ENCODE data around the gene ARMC2. TPM values are rescaled to one million over a fixed set of nuclear protein-coding genes. Genes with fewer than 3 reads are reported as not detected.
"Not testable (repeated sequence)": the region's sequence is repeated elsewhere in the genome, so short reads cannot be mapped to it uniquely, and the experiment has no call there.

The ARMC2 gene
- total RNA-seq, 1 experiment from 2014 or later = 1.8 TPM

DNA sequence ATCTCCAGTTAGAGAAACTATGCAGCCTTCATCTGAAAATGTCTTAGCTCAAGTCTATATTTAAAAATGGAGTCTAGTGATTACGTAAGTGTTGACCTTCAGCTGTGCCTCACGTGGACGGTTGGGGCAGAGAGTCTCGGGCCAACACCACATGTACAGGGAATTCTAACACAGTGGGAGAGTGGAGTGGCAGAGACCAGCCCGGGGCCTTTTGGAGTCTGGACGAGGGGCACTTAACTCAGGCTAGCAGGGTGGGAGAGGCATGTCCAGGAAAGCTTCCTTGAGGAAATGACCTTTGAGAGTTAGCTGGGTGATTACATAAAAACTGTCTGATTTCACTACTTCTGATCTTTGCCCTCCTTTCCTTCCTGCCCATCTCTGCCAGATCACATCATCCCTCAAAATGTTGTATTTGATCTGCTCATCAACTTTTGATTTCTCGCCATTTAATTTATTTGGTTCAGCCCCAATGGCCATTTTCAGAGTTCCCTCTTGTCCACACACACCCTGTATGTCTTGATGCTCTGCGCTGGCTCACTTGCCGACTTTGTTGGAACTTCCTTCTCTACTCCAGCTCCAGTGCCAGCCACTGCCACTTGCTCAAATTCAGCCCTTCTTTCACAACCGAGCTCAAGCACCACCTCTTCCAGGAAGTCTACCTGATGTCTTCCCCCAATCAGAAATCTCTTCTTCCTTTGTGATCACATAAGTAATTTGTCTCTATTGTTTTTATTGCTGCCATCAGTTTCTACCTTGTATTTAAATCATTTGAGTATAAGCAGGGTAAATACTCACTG lies 2.6 kb downstream of the ARMC2 start:
- DNase-seq = no peak
- H3K9me3 ChIP-seq = no peaks in the 10 kb centered on the region
- no peaks in the 10 kb centered on the region for H3K27me3 ChIP-seq
- no peak overlapping the region for H3K4me3 ChIP-seq
- H3K36me3 ChIP-seq = peaks cover 7% of the 10 kb centered on the region

DNA sequence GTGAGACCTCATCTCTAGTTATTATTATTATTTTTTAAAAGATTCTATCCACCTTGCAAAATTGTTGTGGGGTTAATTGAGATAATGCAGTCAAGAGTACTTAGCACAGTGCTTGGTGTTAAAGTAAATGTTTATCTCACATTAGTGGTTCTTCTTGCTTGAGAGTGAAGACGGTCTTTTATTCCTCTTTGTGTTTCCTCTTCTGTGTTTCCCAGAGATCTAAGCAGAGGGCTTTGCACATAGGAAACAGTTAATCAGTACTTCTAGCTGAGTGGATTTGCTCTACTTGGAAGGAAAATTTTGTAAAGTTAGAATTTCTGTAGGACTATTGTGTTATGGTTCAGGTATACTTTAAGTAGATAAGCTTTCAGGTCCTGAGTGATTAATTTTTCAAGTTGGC lies 3.5 kb downstream of the ARMC2 start:
- Histone ChIP-seq H3K4me3 (no peak overlapping the region), H3K9me3 (no peaks in the 10 kb centered on the region), H3K27me3 (no peaks in the 10 kb centered on the region), H3K36me3 (peaks cover 10% of the 10 kb centered on the region)
- DNase-seq = no peak

DNA sequence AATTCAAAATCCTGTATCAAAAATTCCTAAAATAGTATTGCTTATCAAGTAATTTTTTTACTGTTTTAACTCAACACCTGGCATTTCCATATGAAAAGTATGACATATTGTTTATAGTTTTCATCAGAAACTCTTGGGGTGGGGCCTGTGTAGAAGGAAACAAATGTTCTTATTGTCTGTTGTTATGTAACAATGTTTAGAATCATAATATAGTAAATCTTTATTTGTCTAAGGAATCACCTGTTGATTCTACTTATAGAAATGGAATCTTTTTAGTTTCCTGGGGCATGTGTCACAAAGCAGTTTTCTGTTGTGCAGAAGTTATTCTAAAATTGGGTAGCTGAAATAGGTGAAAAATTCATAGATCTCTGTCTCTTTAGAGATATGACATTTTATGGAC lies 4.9 kb downstream of the ARMC2 start:
- DNase-seq = no peak
- Histone ChIP-seq H3K4me3 (no peak overlapping the region), H3K9me3 (no peaks in the 10 kb centered on the region), H3K27me3 (no peaks in the 10 kb centered on the region), H3K36me3 (peaks cover 12% of the 10 kb centered on the region)

DNA sequence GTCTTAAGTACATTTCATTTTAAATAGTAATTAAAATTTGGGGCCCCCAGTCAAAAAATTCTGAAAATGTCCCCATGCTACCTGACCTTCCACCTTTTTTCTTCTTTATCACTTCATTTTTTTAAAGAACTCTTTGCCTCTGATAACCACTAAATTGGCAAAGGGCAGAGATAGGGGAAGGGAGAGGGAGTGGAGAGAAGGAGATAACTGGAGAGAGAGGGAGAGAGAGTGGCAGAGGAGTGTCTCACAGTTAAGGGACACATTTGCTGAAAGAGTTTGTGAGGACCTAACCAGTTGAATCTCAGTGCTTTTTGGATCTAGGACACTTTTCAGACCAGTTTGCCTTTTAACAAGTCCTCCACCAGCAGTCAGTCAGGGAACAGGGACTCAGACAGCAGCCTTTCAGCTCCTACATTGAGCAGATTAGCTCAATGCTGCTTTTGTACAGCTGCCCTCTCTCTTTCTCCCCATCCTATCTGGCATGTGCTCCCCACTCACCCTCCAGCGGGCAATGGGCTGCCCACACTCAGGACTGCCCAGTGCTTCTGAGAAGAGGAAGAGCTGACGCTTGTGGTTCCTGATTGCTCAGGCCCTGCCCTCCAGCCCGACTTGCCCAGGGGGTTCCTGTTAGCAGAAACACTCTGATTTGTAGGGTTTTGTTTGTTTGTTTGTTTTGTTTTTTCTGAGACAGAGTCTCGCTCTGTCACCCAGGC lies 14.4 kb downstream of the ARMC2 start:
- no peaks in the 10 kb centered on the region; the same call in 1 of the 2 replicates for H3K36me3 ChIP-seq
- H3K4me3 ChIP-seq = no peak overlapping the region
- no peaks in the 10 kb centered on the region for H3K27me3 ChIP-seq
- no peaks in the 10 kb centered on the region for H3K9me3 ChIP-seq
- DNase-seq = no peak

DNA sequence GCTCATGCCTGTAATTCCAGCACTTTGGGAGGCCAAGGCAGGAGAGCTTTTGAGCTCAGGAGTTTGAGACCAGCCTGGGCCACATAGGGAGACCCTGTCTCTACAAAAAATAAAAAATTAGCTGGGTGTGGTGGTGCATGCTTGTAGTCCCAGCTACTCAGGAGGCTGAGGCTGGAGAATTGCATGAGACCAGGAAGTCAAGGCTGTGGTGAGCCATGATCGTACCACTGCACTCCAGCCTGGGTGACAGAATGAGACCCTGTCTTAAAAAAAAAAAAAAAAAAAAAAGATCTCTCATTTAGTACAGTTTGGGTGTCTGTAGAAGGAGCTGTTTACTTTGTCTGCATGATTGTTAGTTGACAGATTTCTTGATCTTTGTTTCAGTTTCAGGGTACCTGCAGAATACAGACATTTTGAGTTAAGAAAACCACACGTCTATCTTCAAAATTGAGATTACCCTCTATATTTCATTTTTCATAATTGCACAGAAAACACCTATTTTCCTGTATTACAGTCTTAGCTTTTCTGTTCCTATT lies 17.6 kb downstream of the ARMC2 start:
- H3K27me3 ChIP-seq, DNase-seq, H3K4me3 ChIP-seq, H3K9me3 ChIP-seq, H3K36me3 ChIP-seq: not testable (repeated sequence)

DNA sequence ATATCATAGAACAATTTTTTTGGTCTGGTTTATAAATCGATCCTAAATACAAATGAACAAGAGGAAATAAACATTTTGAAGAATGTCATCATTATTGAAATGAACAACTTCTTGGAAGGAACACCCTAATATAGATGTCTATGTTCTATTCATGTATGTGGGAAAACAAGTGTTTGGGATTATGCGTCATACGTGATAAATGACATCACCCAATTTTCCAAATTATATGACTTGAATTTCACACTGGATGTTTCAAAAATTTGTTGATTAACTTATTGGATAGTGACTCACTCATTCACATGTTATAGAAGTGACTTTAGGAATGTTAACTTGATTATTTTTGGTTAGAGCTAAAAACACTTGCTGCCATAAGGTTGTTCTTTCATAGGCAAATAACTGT lies 18.6 kb downstream of the ARMC2 start:
- no peak for DNase-seq
- Histone ChIP-seq H3K4me3 (no peak overlapping the region), H3K27me3 (no peaks in the 10 kb centered on the region), H3K36me3 (no peaks in the 10 kb centered on the region), H3K9me3 (no peaks in the 10 kb centered on the region)

DNA sequence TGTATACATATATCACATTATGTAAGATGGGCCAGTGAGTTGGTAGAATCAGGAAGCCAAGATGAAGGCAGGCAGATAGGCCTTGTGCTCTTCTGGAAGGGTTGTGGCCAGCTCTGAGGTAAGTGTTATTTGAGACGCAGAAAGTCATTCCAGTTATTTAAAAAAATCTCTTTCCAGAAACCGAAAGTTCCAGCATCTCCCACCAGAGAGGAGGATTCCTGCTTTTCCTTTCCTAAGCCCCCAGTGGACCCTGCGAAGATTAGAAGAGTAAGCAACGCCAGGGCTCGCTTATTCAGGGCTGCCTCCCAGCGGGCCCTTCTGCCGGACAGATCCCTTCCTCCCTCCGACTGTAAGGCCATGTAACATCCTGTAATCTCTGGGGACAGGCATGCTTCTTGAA lies 20.4 kb downstream of the ARMC2 start:
- no peak for DNase-seq
- no peaks in the 10 kb centered on the region for H3K27me3 ChIP-seq
- no peak overlapping the region for H3K4me3 ChIP-seq
- H3K9me3 ChIP-seq = no peaks in the 10 kb centered on the region
- H3K36me3 ChIP-seq = no peaks in the 10 kb centered on the region

DNA sequence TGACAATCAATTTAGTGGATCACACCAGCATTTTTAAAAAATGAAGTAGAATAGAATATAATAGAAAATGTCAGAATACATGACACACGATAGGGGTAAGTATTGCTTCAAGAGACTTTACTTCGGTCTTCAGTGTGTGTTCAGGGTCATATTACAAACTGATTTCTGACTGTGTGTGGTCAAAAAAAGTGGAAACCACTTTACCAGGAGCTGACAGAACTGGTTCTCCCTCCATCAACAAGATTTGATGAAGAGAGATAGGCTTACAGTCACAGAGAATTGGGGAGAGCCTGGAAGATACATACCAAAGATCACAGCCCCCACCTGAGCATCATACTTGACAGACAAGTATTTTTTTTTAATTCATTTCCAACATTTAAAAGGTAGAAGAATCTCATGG lies 21.7 kb downstream of the ARMC2 start:
- H3K27me3 ChIP-seq = no peaks in the 10 kb centered on the region
- H3K9me3 ChIP-seq = no peaks in the 10 kb centered on the region
- no peak for DNase-seq
- no peaks in the 10 kb centered on the region for H3K36me3 ChIP-seq
- H3K4me3 ChIP-seq = no peak overlapping the region

DNA sequence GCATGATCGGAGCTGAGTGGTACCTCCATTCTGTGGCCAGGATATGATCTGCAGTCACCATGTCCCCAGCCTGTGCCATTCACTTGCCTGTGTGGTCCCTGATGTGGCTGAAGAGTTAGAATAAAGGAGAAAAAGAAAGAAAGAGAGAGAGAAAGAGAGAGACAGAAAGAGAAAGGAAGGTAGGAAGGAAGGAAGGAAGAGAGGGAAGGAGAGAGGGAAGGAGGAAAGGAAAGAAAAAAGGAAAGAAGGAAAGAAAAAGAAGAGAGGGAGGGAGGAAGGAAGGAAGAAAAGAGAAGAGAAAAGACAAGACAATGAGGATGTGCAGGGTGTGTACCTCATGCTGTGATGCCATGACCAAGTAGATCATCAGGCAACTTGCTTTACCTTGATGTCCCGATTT lies 22.1 kb downstream of the ARMC2 start:
- Histone ChIP-seq H3K27me3 (no peaks in the 10 kb centered on the region), H3K36me3 (no peaks in the 10 kb centered on the region), H3K4me3 (no peak overlapping the region), H3K9me3 (no peaks in the 10 kb centered on the region)
- no peak for DNase-seq

DNA sequence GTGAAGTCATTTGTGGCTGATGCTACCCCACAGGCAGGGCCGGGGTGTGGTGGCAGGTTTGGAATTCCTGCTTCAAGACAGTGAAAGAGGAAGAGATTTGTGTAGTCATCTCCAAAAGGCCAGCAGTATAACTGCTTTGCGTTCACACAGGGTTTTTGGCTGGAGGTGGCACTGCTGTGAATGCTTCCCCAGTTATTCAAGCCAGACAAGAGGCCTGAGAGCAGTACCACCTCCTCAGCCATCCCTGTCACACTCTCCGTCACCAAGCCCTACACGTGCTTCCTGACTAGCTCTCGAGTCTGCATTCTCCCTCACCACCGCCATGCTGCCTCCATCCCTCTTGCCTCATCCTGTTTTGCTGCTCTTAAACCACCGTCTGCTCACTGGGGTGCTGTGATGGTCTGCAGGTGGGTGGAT lies 23.9 kb downstream of the ARMC2 start:
- H3K9me3 ChIP-seq = no peaks in the 10 kb centered on the region
- DNase-seq = no peak
- H3K4me3 ChIP-seq = no peak overlapping the region
- no peaks in the 10 kb centered on the region for H3K27me3 ChIP-seq
- no peaks in the 10 kb centered on the region for H3K36me3 ChIP-seq

DNA sequence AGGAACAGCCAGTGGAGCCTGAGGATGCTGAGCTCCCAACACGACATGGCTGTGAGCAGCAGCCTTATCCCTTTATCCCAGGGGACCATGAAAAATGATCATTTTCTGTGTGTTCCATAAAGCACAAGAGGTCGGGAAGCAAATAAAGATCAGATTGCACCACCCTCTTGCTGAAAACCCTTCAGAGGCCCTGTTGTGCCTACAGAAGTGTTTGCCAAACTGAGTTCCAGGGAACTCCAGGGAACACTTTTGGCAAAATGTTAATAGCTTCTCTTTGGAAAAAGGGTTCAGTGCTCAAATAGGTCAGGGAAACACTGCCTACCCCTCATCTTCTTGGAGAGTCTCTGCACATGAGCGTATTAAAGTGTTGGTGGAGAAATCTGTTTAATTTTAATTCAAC lies 24.4 kb downstream of the ARMC2 start:
- DNase-seq = no peak
- Histone ChIP-seq H3K9me3 (no peaks in the 10 kb centered on the region), H3K4me3 (no peak overlapping the region), H3K36me3 (no peaks in the 10 kb centered on the region), H3K27me3 (no peaks in the 10 kb centered on the region)

DNA sequence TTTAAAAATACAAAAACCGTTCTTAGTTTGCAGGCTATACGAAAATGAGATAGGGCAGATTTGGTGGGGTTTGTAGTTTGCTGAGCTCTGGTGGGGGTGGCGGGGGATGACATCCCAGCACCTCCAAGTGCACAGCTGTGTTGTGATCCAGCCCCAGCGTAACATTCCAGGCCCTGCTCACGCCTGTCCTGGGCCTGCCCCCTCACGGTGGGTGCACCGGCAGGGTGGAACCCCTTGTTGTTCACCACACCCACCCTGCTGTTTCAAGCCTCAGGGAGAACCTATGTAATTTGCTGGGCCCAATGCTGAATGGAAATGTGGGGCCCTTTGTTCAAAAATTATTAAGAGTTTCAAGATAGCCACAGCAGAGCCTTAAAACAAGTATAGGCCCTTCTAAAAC lies 25.0 kb downstream of the ARMC2 start:
- Histone ChIP-seq H3K9me3 (no peaks in the 10 kb centered on the region), H3K36me3 (no peaks in the 10 kb centered on the region), H3K4me3 (no peak overlapping the region), H3K27me3 (no peaks in the 10 kb centered on the region)
- no peak for DNase-seq

DNA sequence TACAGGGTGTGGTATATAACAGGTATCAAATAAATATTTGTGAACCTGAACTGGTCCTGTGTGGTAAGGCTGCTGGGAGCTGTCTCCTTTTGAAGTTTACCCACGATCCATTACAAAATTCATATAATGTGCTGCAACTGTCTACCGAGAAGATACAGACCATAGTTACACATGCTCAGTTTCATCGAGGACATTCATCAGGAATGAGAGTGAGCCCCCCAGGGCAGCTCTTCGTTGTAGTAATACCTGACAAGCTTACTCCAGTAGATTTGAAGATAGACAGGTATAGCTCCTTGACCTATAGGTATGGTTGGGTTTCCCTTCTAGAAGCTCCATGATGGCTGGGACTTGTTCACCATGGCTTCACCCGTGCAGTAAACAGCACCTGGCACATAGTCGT lies 25.7 kb downstream of the ARMC2 start:
- H3K9me3 ChIP-seq = no peaks in the 10 kb centered on the region
- H3K27me3 ChIP-seq = no peaks in the 10 kb centered on the region
- H3K36me3 ChIP-seq = no peaks in the 10 kb centered on the region
- no peak overlapping the region for H3K4me3 ChIP-seq
- no peak for DNase-seq

DNA sequence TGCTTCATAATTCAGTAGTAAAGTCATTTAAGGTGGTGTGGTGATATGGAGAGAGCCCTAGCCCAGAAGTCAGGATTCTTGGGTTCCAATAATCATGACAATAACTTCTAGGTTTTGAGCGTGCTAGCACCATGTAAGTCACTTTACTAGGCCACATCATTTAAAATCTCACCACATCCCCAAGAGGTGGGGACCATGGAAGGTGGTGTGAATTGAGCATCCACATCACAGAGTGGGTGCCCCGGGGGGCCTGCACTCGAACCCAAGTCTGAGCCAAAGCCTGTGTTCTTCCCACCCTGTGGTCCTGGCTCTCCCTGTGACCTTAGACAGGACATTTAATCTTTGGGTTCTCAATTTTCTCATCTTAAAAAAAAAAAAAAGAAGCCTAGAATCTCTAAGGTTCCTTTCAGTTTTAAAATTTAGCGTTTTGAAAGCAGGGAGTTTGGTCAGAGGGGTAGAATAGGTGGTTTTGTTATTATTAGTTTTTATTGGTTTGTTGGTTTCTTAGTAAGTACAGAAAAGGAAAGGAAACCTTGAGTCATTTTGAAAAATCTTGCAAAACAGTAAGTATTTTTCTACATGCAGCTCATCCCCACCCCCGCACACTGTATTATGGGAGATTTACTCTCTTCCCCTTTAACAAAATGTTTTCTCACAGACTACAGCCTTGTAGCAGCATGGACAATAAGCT lies 26.4 kb downstream of the ARMC2 start:
- H3K27me3 ChIP-seq = no peaks in the 10 kb centered on the region

DNA sequence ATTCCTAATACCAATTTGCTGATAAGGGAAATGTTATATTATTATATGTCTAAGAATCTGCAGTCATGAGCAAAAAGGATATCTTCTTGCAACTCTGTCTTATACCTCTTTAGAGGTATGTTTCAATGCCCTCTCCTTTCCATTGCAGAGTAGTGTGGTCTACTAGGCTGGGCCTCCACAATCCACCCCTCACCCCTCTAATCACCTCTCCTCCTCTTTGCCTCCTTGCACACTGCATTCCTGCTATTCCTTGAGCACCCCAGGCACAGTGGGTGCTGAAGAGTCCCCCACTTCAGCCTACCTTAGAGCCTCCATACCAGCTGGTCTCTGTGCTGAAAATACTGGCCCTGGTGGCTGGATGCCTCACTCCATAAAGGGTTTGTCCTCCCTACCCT lies 26.9 kb downstream of the ARMC2 start:
- H3K27me3 ChIP-seq = no peaks in the 10 kb centered on the region
- H3K9me3 ChIP-seq = no peaks in the 10 kb centered on the region
- H3K4me3 ChIP-seq = no peak overlapping the region
- DNase-seq = no peak
- H3K36me3 ChIP-seq = no peaks in the 10 kb centered on the region

More for the DNA sequence above, 26.4 kb downstream of the ARMC2 start:
- DNase-seq = no peak
- no peaks in the 10 kb centered on the region for H3K9me3 ChIP-seq
- no peak overlapping the region for H3K4me3 ChIP-seq
- no peaks in the 10 kb centered on the region for H3K36me3 ChIP-seq

DNA sequence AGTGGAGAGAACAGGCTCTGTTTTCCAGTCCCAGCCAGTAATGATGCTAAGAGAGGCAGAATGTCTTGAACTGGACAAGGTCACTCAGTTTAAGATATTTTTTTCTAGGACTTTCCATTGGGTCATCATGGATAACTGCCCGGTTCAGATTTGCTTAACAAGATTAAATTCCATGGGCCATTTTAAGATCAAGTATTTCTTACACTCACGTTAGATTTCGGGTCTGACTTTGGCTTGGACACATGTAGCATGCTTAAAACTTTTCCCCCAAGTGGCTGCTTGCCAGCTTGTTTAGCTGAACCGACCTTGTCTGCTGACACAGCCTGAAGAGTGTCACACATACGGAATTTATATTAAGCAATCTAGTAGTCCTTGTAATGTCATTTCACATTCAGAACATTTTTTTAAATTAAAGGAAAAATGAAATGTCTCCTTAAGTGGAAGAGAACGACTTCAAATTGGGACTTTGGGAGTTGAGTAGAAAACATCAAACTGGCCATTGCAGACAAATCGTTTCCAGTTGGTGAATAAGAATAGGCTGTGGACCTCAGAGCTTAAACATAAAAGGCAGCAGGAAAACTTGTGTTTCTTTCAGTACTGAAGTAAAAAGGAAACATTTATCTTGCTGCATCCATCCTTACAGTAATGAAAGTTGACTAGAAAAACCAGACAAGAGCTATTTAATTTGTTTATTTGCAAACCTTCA lies 29.0 kb downstream of the ARMC2 start:
- Histone ChIP-seq H3K9me3 (no peaks in the 10 kb centered on the region), H3K27me3 (no peaks in the 10 kb centered on the region), H3K36me3 (no peaks in the 10 kb centered on the region), H3K4me3 (no peak overlapping the region)
- DNase-seq = no peak

DNA sequence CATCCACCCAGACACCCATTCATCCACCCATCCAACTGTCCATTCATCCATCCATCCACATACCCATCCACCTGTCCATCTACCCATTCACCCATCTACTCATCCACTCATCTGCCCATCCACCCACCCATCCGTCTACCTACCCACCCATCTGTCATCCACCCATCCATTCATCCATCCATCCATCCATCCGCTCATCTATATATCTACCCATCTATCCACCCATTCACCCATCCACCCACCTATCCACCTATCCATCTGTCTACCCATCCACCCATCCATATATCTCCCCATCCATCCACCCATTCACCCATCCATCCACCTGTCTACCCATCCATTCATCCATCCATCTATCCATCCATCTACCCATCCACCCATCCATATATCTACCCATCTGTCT lies 30.7 kb downstream of the ARMC2 start:
- Histone ChIP-seq H3K4me3 (no peak overlapping the region), H3K9me3 (no peaks in the 10 kb centered on the region), H3K27me3 (no peaks in the 10 kb centered on the region), H3K36me3 (no peaks in the 10 kb centered on the region)
- no peak for DNase-seq

Measured in MG63 (cell line).